Measurements from ENCODE around the gene CDNF. TPM values are rescaled to one million over a fixed set of nuclear protein-coding genes. Genes with fewer than 3 reads are reported as not detected.

The CDNF gene
- total RNA-seq, 1 donor from 2014 or later = 4.8 TPM

DNA sequence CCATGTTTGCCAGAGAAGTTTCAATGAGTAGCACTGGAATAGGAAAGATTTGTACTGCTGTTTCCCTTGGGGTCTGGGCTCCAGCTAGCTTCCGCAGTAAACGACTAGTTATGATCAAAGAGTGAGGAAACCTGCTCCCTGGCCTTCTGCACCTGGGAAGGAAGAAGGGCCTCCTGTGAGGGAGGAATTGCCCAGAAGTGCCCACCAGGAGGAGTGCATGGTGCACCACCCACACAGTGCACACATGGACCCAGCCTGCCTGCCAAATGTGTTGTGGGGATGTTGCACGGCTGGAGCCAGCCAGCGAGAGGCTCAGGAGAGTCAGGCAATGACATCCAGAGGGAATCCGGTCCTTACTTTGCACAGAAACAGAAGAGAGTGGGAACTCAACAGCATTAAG lies 36.1 kb downstream of the CDNF start:
- DNase-seq (ENCODE audit: low spot score) (no peak), ATAC-seq (no peak)

- DNase-seq (ENCODE audit: low spot score) = no peak
- no peak for ATAC-seq
Observed at GRCh38 chr10:14800397-14800796, 37.4 kb downstream of the CDNF start.

DNA sequence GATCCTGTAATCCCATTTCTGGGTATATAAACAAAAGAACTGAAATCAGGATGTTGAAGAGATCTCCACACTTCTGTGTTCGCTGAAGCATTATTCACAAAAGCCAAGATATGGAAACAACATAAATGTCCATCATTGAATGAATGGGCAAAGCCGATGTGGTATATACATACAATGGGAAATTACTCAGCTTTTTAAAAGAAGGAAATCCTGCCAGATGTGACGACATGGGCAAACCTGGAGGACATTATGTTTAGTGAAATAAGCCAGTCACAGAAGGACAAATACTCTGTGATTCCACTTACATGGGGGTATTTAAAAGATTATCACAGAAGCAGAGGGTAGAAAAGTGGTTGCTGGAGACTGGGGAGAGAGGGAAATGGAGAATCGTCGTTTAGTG lies 39.2 kb downstream of the CDNF start:
- DNase-seq (ENCODE audit: low spot score) = no peak
- no peak for ATAC-seq

- no peak for ATAC-seq
- DNase-seq (ENCODE audit: low spot score) = no peak
Observed at GRCh38 chr10:14787938-14788337, 49.9 kb downstream of the CDNF start.

- no peak for DNase-seq (ENCODE audit: low spot score)
- ATAC-seq = no peak
Observed at GRCh38 chr10:14784459-14785055, 53.3 kb downstream of the CDNF start.

- ATAC-seq = peak; percentile 75
- DNase-seq (ENCODE audit: low spot score) = no peak
Observed at GRCh38 chr10:14782691-14783363, 55.0 kb downstream of the CDNF start.

DNA sequence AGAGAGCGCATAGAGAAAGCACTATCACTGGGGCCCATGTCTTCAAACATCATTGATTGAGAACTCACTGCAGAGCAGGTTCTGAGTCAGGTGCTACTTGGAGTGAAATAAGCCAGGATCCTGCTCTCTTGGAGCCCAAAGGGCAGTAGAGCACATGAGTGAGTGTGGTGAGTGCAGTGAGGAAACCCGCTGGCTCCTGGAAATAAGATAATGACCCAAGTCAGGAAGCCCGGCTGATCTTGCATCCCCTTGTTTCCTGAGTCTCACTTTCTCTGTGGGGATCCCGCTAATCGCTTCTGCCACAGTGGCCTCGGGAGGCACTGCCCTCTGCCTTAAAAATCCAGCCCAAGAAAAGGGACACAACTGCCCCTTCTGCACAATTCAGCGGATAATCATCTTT lies 56.1 kb downstream of the CDNF start:
- no peak for ATAC-seq
- no peak for DNase-seq (ENCODE audit: low spot score)

DNA sequence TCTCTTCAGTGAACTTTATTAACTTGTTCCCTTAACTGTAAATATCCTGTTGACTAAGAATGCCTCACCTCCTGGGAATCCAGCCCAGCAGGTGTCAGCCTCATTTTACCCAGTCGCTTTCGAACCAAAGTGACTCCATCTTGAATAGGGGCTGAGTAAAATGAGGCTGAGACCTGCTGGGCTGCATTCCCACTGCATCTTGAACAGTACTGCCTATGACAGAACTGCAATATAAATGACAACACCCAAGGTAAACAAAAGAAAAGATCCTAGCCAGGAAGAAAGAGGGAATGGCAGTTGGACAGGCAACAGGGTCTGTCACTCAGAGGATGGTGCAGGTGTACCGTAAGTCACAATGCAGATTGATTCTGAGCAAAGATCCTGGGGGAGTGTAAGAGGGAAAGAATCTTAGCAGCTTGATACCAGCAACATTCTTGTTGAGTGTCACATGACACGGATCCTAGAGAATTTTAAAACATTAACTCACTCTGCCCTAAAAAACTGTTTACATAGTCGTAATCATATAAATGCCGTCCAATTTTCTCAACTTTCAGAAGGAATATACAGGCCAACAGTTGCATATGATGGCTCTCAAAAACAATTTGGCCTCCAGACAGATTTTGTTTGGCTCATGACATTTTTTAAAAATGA lies 58.7 kb downstream of the CDNF start:
- no peak for DNase-seq (ENCODE audit: low spot score)
- ATAC-seq = no peak

GRCh38 chr10:14776546-14776945 lies 61.3 kb downstream of the CDNF start:
- ATAC-seq (no peak), DNase-seq (ENCODE audit: low spot score) (no peak)

GRCh38 chr10:14775656-14776055 lies 62.2 kb downstream of the CDNF start:
- DNase-seq (ENCODE audit: low spot score) (no peak), ATAC-seq (no peak)

- ATAC-seq (no peak), DNase-seq (ENCODE audit: low spot score) (no peak)
Observed at GRCh38 chr10:14774797-14775196, 63.0 kb downstream of the CDNF start, which contains the start of gene FAM107B. Gene FAM107B (minus strand): TSS chr10:14774897. CDS start chr10:14774663, 234 bp downstream.

GRCh38 chr10:14774214-14774580 lies 63.6 kb downstream of the CDNF start:
- no peak for ATAC-seq
- DNase-seq (ENCODE audit: low spot score) = no peak

GRCh38 chr10:14773551-14774213 lies 64.2 kb downstream of the CDNF start:
- no peak for DNase-seq (ENCODE audit: low spot score)
- ATAC-seq = no peak

DNA sequence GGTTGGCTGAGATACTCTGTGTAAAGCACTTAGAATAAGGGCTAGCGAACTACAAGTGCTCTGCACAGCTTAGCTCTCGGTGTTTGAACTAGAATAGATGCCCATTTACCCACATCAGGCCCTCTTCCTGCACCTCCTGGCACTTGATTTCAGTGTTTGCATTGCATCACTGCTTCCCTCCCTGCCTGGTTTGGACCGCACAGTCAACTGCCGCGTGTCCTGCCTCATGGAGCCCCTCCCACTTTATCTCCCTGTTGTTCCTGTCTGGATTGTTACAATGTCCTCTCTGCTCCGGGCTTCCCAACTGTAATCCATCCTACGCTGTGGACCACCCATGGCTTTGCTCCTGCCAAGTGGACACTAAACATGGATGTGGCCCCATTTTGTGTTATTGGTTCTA lies 65.4 kb downstream of the CDNF start:
- DNase-seq (ENCODE audit: low spot score) (no peak), ATAC-seq (peak; percentile 47)

GRCh38 chr10:14770927-14771326 lies 66.9 kb downstream of the CDNF start:
- no peak for ATAC-seq
- DNase-seq (ENCODE audit: low spot score) = no peak

Other genes with a start within 250 kb of the CDNF start
- gene FAM107B, start 63.1 kb downstream of the CDNF start, total RNA-seq = 67.2 TPM
- 3.2 TPM for gene HSPA14, start 269 bp upstream of the CDNF start, total RNA-seq
- 3.3 TPM for gene MSANTD7, start 269 bp upstream of the CDNF start, total RNA-seq
- 3.1 TPM for gene SUV39H2, start 40.8 kb upstream of the CDNF start, total RNA-seq
- 1.7 TPM for gene DCLRE1C, start 116.1 kb upstream of the CDNF start, total RNA-seq
- not detected for gene MEIG1, start 121.4 kb upstream of the CDNF start, total RNA-seq
- gene OLAH, start 205.9 kb upstream of the CDNF start, total RNA-seq = not detected